NT2/D1 (cell line): ENCODE results near the gene SCAP.

ENCODE experiments used
- SUZ12 ChIP-seq: IDR thresholded peaks from 2 replicates; pipeline ENCODE4 v1.6.1; 2011; ENCODE audit not compliant: insufficient read length, insufficient read depth; ENCODE audit errors: extremely low read depth
- YY1 ChIP-seq: IDR thresholded peaks from 2 replicates; pipeline ENCODE4 v1.6.1; 2011; ENCODE audit not compliant: insufficient read length, insufficient read depth

GRCh38 chr3:47424434-47425382 is 51.0 kb downstream of the SCAP start:
- TF ChIP-seq YY1 (no peak), SUZ12 (no peak)
